Activated CD8-positive, alpha-beta memory T cell treated with anti-CD3 and anti-CD28 coated beads, Interleukin-2, amount 50 U/mL, for 1 hour (primary cell): Measurements from ENCODE around the gene NR1I3.
"Not testable (repeated sequence)": the region's sequence is repeated elsewhere in the genome, so short reads cannot be mapped to it uniquely, and the experiment has no call there.

Source experiments
- DNase-seq: peaks from one replicate; pipeline ENCODE4 v3.0.0-alpha.2; 2020; ENCODE audit errors: extremely low read depth

Gene NR1I3

DNA sequence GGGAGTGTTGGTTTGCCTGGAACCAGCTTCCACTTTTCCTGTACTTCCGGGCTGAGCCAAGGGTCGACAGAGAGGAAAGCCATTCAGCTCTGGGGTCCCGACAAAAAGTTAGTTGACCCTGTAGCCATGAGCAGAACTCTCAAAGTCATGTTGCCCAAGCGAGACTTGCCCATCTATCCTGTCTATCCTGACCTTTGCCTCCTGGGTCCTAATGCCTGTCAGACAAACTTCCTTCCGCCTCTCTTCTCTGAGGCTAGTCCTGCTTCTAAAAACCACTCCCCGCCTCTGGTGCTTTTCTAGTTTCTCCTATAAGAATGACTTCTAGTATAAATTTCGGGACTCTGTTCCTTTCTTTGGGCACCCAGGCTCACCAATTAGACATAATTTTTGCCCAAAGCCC, 12.8 kb upstream of the NR1I3 start:
- DNase-seq: no peak

- not testable (repeated sequence) for DNase-seq
Observed at GRCh38 chr1:161250100-161250499, 12.1 kb upstream of the NR1I3 start.

- DNase-seq: no peak
Observed at GRCh38 chr1:161244888-161245287, 6.9 kb upstream of the NR1I3 start.

DNA sequence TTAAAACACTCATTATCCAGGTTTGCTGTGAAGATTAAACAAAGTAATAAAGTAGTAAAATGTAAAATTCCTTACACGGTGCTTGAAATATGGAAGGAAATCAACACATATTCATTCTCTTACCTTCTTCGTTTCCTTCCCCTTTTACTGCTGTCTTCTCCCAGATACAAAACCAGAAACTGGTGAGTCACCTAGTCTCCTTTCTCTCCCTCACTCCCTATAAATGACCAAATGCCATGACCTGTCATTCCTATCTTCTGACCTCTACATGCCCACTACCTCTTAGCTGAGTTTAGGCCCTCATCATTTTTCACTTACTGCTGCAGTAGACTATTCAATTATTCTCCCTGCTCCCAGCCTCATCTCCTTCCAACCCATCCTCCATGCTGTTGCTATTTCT, 4.3 kb upstream of the NR1I3 start:
- DNase-seq: no peak

DNA sequence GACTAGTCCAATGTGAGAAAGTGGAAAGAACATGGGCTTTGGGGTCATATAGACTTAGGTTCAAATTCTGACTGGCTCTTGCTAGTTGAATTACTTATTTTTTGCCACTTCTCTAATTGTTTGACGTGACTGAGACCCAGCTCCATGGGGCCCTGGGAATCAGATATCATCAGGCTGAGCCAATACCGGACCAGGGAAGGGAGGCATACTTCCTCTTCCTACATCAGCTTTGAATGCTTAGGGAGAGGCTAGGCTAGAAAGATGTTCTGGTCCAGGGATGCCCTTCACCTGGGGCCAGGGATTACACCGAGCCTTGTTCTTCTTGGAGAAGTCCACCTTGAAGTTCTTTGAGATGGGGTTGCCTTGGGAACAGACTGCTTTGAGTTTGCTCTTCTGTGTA, 3.7 kb upstream of the NR1I3 start:
- no peak for DNase-seq

- no peak for DNase-seq
Observed at GRCh38 chr1:161235957-161236775, 1.8 kb downstream of the NR1I3 start.

- no peak for DNase-seq
Observed at GRCh38 chr1:161233102-161233501, 4.9 kb downstream of the NR1I3 start.

DNA sequence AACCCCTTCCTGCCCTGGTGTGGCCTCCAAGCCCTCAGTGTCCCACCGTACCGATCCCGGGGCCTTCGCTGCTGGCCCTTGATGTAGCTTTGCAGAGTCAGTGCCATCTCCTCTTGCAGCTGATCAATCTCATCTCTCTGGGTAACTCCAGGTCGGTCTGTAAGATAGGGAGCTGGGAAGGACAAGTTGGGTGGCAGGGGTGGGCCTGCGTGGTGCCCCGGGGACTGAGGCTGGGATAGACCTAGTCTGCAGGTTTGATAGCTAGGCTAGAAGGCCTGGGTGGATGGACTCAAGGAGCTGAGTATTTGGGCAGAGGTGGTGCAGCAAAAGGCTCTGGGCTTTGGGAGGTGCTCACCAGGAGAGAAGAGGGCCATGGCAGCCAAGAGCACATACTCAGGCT, 7.2 kb downstream of the NR1I3 start:
- DNase-seq: no peak

DNA sequence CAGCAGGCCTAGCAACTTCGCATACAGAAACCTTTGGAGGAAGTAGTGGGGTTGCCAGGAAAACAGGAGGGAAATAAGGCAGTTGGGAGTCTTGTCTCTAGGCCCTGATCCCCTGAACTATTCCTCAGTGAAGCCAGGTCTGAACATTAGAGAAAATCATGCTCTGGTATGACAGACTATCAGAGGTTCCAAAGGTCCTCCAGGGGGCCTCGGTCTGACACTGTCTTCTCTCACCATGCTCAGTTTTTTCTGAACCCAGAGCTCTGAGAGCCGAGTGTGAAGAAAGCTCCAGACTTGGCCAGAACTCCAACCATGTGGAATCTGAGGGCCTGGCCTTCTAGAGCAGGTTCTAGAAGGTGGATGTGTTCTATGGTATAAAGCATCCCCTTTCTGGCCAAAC, 8.1 kb downstream of the NR1I3 start:
- no peak for DNase-seq

DNA sequence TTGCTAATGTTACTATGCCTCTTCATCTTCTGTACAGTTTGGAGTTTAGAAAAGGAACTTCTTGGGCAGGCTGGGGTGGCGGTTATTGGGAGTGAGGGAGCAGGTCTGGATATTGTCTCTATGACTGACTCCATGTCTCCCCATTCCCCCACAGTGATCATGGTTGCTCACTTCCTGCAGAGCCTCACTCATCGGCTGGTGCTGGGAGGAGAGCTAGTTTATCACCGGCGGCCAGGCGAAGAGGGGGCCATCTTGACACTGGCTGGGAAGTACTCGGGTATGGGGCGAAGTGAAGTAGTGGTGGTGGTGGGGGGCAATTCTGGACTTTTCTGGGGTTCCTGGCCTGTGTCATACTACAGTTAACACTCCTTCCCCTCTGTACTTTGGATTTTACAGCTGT, 10.0 kb downstream of the NR1I3 start:
- no peak for DNase-seq

DNA sequence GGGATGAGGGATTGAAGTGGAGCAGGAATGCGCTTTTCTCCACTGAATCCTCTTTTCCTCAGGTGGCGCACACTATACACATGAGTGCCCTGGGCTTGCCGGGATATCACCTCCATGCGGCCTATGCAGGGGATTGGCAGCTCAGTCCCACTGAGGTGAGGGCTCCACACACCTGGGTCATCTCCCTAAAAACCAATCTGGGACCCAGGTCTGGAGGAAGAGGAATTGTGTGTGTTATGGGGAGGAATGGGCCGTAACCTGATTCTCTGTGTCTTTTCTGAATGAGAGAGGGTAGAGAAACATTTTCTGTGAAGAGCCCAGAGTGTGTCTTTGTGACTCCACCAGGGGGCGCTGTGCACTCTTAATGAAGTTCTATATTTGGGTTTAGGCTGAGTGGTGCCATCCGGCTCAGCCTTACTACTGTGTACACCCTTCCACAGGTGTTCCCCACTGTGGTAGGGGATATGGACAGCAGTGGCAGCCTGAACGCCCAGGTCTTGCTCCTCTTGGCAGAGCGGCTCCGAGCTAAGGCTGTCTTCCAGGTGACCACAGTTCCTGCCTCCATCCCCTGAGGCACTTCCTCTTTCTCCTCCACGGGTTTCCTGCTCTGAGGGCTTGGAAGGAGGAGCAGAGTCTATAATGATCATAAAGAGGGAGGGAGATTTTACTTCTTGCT, 10.7 kb downstream of the NR1I3 start:
- DNase-seq: peak; percentile 85

DNA sequence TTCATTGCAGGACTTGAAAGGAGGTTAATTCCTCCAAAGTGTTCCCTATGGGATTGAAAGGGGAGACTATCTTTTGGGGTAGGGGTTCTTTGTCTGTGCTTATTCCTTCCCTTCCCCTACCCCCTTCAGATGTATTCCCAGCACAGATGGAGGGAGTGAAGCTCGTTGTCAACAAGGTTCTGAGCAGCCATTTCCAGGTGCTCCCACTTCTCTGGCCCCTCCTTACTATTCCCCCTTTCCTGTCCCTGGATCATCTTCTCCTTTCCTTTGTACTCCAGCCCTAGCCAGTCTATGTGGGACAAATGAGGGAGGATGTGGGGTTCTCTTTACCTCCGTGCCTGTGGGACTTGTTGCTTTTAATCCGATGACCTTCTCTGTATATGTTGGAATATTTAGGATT, 11.2 kb downstream of the NR1I3 start:
- DNase-seq: no peak

- DNase-seq: no peak
Observed at GRCh38 chr1:161226320-161226711, 11.7 kb downstream of the NR1I3 start.

DNA sequence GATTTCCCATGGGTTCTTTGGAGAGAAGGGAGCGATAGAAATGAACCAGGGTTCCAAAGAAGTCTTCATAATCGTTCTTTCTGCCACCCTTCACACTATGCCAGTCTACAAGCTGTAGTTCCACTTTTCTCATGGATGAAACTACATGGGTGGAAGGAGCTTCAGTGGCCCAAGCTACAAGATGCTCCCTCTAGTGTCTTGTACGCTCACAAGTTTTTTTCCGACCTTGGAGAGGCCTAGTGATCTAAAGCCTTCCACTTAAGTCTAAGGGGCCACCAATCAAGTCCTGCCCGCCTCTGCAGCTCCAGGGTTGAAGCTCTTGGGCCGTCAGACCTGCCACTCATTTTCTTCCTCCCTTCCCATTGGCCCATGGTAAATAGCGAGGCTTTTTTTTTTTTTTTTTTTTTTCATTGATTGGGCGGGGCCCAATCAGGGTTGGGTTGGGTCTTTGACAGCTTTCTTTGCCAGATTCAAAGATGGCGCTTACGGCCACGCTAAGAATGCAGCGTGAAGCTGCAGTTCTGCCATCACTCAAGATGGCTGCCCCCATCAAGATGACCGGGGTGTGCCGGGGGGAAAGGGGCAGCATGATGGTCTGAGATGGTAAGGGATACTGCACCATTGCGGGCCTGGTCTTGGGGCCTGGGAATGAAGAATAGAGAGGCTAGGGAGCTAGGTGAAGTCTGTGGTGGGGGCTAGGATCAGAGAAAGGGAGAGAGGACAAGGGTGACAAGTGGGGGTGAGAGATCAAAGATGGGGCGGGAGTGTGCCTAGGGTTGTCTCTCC, 12.3 kb downstream of the NR1I3 start, which contains the start of gene TOMM40L:
Gene TOMM40L, plus strand, starts transcription at position 527 of the 786 bp plus-strand sequence. CDS start 430 bp downstream, outside the sequence.
- DNase-seq: peak; percentile 81

DNA sequence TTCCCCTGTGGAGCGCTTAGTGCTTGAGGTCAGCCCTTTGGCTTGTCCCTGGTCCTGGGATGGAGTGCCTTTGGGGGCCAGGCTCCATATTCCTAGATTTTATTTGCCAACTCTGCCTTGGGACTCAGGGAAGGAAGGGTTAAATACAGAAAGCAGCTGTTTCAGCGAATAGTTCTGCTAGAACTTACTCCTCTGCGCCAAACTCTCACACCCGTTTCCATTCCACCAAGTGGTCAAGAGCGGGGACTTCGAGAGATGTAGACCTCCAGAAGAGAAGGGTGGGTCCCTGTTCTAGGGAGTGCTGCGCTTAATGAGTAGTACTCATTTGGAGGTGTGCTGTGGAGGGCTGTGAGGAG, 12.8 kb downstream of the NR1I3 start:
- DNase-seq: no peak

DNA sequence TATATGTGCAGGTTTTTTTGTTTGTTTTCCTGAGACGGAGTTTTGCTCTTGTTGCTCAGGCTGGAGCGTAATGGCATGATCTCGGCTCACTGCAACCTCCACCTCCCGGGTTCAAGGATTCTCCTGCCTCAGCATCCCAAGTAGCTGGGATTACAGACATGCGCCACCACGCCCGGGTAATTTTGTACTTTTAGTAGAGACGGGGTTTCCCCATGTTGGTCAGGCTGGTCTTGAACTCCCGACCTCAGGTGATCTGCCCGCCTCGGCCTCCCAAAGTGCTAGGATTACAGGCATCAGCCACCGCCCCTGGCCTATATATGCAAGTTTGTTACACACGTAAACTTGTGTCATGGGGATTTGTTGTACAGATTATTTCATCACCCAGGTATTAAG, 13.3 kb downstream of the NR1I3 start:
- DNase-seq: not testable (repeated sequence)

DNA sequence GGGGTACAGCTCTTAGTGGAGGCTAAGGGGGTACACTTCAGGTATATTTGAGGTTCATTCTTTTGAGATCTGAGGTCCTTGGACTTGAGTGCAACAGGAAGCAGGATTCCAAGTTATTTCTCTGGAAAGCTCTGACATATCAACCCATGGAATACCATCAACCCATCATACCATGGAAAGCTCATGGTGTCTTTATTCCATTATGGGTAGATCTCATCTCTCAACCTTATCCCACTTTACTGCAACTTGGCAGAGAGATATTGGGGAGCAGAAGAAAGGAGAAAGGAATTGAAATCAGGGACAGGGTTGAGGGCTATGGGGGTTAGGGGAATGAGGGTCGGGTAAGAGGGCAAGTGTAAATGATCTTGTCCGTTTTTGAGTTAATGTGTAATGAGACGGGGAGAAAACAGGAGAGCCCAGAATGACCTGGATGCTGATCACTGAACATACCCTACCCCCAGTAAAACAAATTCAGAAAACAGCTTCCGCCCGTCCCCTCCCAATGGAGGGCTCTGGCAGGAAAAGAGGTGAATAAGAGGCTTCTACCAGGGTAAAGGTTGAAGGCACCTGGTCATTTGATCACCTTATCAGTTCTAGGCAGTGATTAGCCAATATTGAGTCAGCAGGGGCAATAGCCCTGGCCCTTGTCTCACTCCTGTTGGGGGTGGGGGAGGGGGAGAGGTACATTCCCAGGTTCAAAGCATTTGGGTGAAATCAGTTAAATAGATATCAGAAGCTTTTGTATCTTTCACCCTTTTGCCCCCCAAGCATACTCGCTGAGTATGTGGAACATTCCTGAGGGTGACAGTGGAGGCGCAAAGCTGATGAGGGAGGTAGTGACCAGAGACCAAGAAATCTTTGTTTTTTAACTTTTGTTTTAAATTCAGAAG, 14.0 kb downstream of the NR1I3 start:
- DNase-seq: no peak

DNA sequence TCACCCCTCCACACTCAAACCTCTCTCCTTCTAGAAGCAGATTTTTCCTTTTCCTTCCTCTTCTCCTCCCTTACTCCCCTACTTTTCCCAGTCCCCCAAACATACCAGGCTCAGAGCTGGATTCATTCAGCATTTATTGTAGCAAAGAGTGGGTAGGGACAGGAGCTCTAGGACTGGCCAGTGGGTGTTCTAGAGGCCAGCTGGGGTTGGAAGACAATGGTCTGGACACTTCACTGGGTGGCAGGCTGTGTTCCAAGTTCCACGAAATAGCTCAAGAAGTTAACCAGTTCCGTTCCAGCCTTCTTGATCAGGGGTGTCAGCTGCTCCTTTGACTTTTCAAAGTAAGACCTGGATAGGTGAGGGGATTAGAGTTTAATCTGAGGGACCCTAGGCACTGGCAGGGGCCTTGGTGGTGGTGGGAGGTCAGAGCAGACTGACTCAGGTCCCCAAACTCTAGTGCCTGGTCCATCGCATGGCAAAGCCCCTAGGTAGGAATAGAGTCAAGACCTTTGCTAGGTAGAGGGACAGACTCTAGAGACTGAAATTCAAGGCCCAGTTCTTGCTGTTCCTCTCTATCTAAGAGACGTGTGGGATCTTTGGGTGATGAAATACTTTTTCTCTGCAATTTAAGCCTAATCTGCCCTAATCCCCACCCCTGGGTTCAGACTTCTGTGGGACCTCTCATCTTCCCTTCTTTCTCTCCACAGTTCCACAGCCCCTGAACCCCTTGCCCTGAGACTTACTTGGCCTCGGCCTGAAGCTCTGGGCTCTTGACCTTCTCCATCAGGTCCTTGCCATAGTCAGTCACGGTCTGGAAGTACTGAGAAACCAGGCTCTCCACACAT, 15.6 kb downstream of the NR1I3 start:
- no peak for DNase-seq

DNA sequence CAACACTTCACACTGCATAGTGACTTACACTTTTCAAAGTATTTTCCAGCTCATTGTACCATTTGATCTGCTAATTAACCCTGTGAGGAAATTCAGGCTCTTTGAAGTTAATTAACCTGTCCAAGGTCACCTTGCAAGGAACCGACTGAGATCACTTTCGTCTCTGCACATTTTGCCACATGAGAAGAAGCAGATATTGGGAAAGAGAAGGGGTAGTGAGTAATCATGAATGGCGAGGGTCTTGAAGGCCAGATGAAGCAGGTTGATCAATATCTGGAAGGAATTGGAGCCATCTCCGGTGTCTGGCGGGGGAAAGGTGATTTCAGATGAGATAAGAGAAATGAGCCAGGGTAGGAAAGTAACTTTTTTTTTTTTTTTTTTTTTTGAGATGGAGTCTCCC, 18.0 kb downstream of the NR1I3 start:
- no peak for DNase-seq

DNA sequence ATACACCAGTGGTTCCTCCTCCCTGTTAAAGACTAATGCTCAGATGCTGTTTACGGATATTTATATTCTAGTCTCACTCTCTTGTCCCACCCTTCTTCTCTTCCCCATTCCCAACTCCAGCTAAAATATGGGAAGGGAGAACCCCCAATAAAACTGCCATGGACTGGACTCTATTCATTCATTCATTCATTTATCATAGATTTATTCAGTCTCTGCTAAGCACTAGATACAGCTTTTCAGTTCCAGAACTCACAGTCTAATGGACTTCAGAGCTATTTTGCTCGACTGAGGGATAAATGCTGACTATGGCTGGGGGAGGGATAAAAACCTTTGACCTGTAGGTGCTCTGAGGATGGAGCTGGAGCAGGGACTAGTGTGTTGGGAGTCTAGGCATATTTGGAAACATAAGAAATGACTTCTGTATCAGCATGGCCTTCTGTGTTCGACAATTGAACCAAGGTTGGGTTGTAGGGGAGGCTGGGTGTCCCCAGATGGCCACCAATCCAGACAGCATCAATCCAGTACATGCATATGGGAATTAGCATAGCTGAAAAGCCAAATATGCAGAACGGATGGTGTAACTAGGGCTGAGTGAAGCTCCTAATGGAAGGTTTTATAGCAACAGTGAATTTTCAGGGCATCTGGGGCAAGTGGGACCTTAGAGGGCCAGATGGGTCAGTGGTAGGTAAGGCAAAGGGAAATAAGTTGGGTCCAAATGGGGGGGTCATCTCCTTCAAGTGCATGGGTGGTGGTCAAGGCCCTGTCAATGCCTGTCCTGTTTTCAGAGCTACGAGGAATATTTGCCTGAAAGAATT, 18.7 kb downstream of the NR1I3 start:
- DNase-seq: no peak
